A673 (cell line): ENCODE data around the gene XRCC1.

Source experiments
- CTCF ChIP-seq: fragments of 300-800, 200-600 bp; sonication (generic); conservative IDR thresholded peaks from 2 replicates; pipeline ENCODE4 v1.5.1; 2017; ENCODE audit warnings: low read depth, mild to moderate bottlenecking, antibody characterized with exemption, low read length, moderate library complexity, mixed read lengths
- EZH2 ChIP-seq: fragments of 200-600 bp; sonication (generic); IDR thresholded peaks from 2 replicates; pipeline ENCODE4 v1.6.1; 2017; ENCODE audit warnings: borderline replicate concordance, low read depth, mild to moderate bottlenecking, mixed read lengths, antibody characterized with exemption, low read length; ENCODE audit not compliant: poor library complexity, severe bottlenecking

GRCh38 chr19:43504426-43505185 is 70.7 kb downstream of the XRCC1 start, which contains the start of gene PHLDB3:
- TF ChIP-seq CTCF (no peak), EZH2 (no peak)
